M059J (cell line): Measurements from ENCODE around the gene CNTNAP2. TPM values are rescaled to one million over a fixed set of nuclear protein-coding genes. Genes with fewer than 3 reads are reported as not detected.

Experiments
- DNase-seq: peaks from one replicate; pipeline ENCODE4 v3.0.0-alpha.2; 2012; ENCODE audit warnings: low read depth
- total RNA-seq: library from RNA; depleted of rRNA; stranded (reverse); fragments of >200 nt; shearing (Covaris generic); gene quantifications from 2 replicates; pipeline ENCODE4 v1.2.3, GENCODE V29; 2014

The CNTNAP2 gene
- total RNA-seq, 1 experiment from 2014 or later, result not detected

GRCh38 chr7:147013825-147014224 lies 897.2 kb downstream of the CNTNAP2 start:
- no peak for DNase-seq

GRCh38 chr7:147014286-147014955 lies 897.8 kb downstream of the CNTNAP2 start:
- DNase-seq, result no peak

- no peak for DNase-seq
Observed at GRCh38 chr7:147015999-147016398, 899.4 kb downstream of the CNTNAP2 start.

DNA sequence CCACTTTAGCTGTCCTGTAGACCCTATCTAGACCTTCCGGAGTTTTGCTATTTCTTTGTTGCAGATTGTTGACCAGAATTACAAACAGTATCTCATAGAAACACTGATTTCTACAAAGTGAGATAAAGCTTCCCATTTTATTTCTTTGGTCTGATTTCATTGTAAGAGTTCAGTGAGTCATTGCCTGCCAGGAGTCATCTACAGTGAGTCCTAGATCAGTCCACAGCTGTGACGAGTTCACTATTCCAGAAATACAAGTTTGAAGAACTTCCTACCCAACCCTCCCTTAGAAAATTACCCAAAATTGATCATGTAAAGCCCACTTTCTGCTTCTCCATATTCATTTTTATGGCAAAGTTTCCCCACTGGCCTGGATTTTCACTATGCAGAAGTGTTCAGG lies 905.5 kb downstream of the CNTNAP2 start:
- DNase-seq, result no peak

DNA sequence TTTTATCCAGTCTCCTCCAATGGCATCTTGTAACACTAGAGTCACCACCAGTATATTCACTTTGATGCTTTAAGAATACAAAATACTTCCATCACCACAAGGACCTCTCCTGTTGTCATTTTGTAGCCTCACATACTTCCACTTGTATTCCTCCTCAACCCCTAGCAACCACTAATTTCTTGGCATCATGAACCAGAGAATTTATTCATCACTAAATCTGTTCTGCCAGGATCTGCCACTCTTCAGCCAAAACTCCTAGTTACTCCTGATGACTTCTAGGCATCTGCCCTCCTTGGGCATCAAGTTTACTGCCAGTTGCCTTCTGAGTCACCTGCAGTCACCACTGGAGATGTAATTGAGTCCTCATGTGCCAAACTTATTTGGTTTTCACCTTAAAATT lies 906.8 kb downstream of the CNTNAP2 start:
- DNase-seq, result no peak

DNA sequence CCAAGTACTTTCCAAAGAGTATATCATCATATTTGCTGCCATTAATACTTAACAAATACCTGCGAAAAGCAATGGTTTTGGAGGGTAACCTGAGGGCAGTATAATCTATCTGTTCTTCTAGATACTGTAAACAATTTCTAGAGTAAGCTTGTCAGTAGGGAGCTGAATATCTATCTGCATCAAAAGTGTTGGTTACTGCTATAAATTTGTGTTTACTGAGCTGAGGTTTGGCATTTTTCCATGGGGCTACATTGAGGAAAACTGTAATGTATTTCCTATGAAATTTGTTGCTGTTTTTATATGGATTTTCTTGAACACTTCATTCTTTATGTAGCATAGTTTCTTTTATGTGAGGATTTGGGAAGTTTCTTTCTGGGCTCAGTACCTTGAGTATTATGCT lies 913.4 kb downstream of the CNTNAP2 start:
- no peak for DNase-seq

DNA sequence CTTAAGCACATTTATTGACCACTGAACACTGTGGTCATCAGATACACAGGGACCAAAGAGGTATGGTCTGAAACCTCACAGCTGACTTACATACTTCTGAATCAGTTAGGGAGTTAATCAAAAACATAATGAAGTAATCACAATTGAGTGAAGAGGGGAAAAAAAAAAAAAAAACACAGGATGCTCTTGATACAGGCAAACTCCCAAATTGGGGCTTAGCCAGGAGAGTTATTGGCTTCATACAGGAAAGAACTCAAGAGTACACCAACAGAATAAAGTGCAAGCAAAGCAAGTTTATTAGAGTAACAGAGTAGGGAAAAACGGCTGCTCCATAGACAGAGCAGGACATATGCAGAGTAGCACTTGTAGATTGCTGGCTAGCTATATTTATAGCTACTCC lies 917.0 kb downstream of the CNTNAP2 start:
- DNase-seq, result no peak

GRCh38 chr7:147041438-147041837 lies 924.8 kb downstream of the CNTNAP2 start:
- DNase-seq, result no peak

DNA sequence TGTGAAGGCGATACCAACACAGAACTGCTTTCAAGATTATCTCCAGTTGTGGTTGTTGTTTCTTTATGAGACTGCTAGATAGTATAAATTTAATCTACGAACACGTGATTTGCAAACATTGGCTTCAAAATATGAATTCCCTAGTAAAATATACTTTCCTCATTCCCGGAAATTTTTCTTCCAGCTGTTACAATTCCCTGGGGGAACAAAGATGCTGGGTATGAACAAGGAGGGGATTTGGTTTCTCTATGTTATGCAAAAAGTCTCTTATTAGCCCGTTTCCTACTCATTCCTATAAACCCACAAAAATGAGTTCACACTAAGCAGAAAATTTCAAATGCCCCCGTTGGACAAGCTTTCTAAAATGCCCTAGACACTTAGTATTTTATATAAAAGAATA lies 928.3 kb downstream of the CNTNAP2 start:
- DNase-seq, result no peak

DNA sequence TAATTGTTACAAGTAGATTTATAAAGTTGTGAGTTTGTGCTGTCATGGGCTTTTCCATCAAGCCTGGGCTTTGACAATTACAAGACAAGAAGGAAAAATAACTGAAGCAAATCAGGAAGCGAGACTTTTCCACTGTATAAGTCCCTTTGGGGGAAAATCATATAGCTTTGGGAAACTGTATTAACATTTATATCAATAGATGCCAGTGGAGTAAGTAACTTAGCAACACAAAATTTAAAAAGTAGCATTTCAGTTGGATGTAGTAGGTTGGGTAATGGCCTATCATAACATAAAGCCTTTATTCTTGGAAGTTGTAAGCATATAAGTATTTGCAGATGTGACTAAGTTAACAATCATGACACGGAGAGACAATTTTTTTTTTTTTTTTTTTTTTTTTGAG lies 931.1 kb downstream of the CNTNAP2 start:
- DNase-seq, result no peak

DNA sequence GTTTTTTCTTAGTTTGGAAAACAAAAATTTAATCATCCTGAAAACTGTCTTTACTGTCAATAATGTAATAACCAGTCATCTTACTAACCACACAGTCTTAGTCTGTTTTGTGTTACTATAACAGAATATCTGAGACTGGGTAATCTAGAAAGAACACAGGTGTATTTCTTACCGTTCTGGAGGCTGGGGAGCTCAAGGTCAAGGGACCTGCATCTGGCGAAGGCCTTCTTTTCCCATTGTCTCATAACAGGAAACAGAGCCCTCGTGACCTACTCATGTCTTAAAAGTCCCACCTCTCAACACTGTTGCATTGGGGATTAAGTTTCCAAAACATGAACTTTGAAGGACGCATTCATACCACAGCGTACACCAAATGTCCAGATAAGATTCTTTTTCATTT lies 932.3 kb downstream of the CNTNAP2 start:
- no peak for DNase-seq

DNA sequence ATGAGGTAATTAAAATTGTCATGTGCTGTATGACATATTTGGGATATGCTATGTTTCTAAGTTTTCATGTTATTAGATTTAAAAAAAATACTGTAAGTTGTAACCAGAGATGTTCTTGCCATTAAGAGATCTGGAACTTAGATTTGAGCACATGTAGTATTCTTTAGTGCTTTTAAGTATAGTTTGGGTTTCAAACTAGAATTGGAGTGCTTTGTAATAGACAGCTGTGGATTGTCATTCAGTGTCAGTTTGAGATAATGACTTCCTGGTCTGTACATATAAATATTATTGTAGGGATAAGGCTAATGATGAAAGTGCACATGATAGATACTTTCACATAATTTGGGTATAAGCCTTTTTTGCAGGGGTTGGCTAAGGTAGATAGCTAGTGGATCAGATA lies 936.2 kb downstream of the CNTNAP2 start:
- DNase-seq, result no peak

- no peak for DNase-seq
Observed at GRCh38 chr7:147053746-147054145, 937.1 kb downstream of the CNTNAP2 start.

- no peak for DNase-seq
Observed at GRCh38 chr7:147060070-147060469, 943.5 kb downstream of the CNTNAP2 start.

GRCh38 chr7:147062897-147063296 lies 946.3 kb downstream of the CNTNAP2 start:
- DNase-seq, result no peak

GRCh38 chr7:147068842-147069241 lies 952.2 kb downstream of the CNTNAP2 start:
- DNase-seq, result no peak

DNA sequence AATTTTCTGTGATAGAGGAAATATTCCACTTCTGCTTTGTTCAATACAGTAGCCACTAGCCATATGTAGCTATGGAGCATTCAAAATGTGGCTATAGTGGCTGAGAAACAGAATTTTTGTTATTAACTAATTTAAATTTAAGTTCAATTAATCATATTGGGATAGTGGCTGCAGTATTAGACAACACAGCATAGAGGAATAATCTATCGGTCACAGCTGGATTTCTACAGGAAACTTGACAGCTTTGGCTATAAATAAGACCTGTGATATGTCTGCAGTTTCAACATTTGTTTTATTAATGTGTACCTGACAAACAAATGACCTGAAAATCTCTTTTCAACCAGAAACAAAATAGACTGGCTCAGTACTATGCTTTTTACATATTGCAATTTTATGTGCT lies 953.2 kb downstream of the CNTNAP2 start:
- DNase-seq, result no peak

DNA sequence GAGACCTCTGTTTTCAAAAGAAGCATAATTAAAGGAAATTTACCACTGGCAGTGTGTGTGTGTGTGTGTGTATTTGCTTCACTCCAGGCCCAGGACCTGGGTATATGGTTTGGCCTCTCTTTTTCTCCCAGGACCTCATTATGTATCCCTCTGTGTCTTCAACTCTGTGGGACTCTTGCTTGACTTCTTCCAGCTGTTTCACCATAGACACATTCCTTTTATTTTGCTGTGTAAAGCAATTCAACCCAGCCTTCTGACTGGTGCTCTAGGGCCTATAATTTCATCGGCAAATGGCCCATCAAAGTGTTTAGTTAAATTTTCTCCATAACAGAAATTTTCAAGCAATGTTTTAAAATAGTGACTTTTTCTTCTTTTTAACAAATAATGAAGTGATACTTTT lies 954.3 kb downstream of the CNTNAP2 start:
- no peak for DNase-seq

DNA sequence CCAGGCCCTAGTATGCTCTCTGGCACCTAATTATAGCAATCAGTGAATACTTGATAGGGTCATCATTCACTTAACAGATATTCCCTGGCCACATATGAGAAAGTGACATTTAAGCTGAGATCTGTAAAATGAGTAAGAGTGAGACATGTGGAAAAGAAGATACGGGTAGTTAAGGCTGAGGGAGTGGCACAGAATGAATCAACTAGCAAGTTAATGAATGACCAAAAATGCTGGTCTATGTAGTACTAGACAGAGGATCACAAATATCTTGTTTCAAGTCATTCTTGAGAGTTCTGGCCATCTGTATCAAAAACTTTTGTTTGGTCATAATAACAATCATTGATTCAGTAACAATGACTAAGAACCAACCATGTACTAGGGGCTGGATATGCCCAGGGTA lies 954.9 kb downstream of the CNTNAP2 start:
- DNase-seq, result no peak

DNA sequence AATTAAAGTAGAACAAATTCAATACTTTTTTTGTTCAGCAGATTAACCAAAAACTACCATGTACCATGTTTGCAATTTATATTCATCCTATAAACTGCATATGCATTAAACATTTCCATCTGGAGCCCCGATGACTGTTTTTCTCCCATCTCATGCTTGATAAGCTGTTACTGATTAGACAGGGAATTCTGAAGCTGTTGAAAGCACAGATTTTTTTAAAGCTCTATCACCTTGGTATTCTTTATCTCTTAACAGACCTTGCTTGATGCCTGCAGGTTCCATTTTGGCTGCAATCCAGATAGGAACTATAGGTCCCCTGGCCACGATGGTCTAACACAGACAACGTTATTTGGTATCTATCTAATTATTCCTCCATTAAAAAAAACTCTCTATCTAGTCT lies 961.7 kb downstream of the CNTNAP2 start:
- no peak for DNase-seq

- DNase-seq, result no peak
Observed at GRCh38 chr7:147079083-147079482, 962.5 kb downstream of the CNTNAP2 start.

GRCh38 chr7:147079921-147080420 lies 963.4 kb downstream of the CNTNAP2 start:
- DNase-seq, result no peak

GRCh38 chr7:147081117-147081516 lies 964.5 kb downstream of the CNTNAP2 start:
- DNase-seq, result no peak

DNA sequence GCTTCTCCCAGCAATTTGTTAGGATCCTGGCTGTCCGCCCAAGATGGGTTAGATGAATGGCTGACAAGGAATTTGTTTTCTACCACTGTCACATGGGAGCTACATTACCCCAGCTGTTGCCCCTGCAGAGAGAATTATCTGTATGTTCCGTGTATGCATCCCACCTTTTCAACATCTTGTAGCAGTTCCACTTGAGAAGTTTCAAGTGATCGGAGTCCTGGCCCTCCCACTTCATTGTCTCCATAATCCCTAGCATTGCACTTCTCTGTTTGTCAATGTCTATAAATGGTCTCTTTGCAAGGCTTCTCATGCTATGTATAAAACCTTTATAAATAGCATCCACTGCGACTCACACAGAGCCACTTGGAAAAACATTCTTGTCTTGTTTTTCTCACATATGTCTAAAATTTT lies 972.5 kb downstream of the CNTNAP2 start:
- no peak for DNase-seq
